Activated T-cell treated with anti-CD3 and anti-CD28 coated beads, Interleukin-2, amount 50 U/mL, for 1 hour (primary cell): Measurements from ENCODE around the gene TGFB1.

Source experiments
- DNase-seq: peaks from one replicate; pipeline ENCODE4 v3.0.0-alpha.2; 2020

TGFB1 gene

DNA sequence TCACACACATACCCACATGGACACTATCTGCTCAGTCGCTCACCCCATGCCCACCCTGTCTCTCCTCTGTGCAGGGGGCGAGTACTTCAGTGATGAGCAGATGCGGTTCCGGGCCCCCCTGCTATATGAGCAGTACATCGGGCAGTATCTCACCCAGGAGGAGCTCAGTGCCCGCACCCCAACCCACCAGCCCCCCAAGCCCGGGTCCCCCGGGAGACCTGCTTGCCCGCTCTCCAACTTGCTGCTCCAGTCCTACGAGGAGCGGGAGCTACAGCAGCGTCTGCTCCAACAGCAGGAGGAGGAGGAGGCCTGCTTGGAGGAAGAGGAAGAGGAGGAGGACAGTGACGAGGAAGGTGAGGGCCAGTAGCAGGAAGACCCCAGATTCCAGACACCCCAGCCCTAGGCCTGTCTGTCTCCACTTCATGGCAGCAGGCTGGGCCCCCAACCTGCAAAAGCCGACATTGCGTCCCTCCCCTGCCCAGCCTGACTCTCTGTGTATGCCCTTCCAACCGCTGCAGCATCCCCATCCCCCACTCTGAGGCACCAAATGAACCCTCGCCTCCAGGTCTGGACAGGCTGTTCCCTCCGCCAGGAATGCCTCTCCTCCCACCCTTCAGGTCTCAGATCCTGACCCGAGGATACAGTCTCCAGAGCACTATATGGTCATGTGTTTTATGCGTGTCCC is 34.1 kb downstream of the TGFB1 start:
- DNase-seq = no peak

DNA sequence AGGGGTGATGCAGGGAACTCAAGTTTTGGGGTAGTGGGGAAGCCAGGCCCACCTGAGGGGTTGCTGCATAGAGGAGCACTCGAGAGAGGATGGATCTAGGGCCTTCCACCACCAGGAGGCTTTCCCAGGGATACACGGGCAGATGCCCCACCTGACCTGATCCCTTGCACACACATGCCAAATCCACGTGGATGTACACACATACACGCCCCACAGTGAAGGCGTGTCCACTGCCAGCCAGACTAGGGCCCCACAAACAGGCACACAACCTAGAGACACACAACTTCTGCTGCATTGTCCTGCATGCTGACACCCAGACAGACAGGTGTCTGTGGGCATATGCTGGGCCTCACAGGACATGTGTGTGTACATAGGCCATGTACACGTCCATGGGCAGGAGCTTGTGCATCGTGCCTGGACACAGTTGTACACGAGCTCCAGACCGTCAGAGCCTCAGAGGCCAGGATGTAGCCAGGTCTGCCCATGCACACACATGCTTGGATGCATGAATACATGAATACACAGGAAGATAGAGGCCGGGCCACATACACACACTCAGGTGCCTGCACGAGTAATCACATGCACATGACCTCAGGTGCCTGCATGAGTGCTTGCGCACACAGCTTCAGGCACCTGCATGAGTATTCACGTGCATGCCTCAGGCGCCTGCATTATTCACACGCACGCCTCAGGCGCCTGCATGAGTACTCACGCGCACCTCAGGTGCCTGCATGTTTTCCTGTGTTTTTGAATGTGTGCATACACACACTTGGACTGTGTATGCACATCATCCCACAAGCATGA is 34.8 kb downstream of the TGFB1 start:
- no peak for DNase-seq

DNA sequence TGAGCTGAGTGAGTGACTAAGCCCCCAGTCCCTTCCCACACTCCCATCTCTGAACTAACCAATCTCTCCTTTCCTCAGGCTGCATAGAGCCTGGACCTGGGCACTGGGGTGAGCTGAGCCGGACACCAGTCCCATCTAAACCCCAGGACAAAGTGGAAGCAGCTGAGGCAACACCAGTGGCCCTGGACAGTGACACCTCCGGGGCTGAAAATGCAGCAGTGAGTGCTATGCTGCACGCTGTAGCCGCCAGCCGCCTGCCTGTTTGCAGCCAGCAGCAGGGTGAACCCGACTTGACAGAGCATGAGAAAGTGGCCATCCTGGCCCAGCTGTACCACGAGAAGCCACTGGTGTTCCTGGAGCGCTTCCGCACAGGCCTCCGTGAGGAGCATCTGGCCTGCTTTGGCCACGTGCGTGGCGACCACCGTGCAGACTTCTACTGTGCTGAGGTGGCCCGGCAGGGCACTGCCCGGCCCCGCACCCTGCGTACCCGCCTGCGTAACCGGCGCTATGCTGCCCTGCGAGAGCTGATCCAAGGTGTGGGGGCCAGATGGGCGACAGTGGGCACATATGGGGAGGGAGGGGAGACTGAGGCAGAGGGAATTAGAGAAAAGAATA is 37.3 kb downstream of the TGFB1 start:
- no peak for DNase-seq

DNA sequence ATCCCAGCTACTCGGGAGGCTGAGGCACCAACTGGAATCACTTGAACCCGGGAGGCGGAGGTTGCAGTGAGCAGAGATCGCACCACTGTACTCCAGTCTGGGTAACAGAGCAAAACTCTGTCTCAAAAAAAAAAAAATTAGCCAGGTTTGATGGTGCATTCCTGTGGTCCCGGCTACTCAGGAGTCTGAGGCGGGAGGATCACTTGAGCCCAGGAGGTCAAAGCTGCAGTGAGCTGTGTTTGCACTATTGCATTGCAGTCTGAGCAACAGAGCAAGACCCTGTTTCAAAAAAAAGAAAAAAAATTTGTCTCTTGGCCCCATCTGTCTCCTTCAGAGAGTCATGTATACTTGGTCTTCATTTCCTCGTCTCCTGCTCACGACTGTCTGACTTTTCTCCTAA is 42.1 kb downstream of the TGFB1 start:
- DNase-seq = no peak

DNA sequence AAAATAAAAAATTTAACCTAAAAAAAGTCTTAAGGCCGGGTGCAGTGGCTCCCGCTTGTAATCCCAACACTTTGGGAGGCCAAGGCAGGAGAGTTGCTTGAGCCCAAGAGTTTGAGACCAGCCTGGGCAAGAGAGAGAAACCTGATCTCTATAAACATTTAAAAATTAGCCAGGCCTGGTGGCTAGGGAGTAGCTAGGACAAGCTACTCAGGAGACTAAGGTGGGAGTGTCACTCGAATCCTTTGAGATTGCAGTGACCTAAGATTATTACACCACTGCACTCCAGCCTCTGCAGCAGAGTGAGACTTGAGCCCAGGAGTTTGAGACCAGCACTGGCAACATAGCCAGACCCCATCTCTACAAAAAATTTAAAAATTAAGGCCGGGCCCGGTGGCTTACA is 42.6 kb downstream of the TGFB1 start:
- DNase-seq = no peak

DNA sequence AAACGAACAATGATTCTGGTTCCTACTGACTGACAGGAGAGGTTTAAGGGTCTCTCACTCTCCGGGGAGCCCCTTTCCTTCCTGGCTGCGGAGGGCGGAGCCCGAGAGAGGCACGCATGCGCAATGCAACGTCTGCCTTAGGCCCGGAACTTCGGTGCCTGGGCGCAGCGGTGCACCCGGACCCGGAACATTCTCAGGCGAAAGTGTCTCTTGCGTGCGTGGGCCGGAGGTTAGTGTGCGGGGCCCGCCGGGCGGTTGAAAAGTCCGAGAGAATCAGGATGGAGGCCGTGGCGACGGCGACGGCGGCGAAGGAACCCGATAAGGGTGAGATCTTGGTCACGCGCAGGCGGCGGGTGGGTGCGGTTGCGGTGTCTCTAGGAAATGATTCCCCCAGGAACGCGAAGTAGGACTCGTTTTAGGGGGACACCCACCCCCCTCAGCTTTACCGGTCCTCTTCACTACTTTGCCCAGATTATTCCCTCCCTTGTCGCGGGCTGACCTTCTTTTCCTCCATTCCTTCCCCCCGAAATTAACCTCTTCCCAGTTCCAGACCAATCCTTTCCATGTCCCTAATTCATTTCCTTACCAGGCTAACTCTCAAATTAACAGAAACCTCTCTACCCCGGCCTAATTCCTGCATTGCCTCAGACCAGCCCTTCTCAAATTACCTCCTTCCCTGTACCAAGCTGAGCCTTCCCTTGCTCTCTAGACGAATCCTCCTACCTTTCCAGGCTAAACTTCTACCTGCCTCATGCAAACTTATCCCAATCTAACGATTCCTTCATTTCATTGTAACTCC is 43.5 kb downstream of the TGFB1 start, which contains the start of gene CCDC97:
Gene CCDC97, plus strand, starts transcription at position 140 of the 799 bp plus-strand sequence. Its CDS starts 139 bp downstream, at position 279.
- DNase-seq = peak; percentile 92

DNA sequence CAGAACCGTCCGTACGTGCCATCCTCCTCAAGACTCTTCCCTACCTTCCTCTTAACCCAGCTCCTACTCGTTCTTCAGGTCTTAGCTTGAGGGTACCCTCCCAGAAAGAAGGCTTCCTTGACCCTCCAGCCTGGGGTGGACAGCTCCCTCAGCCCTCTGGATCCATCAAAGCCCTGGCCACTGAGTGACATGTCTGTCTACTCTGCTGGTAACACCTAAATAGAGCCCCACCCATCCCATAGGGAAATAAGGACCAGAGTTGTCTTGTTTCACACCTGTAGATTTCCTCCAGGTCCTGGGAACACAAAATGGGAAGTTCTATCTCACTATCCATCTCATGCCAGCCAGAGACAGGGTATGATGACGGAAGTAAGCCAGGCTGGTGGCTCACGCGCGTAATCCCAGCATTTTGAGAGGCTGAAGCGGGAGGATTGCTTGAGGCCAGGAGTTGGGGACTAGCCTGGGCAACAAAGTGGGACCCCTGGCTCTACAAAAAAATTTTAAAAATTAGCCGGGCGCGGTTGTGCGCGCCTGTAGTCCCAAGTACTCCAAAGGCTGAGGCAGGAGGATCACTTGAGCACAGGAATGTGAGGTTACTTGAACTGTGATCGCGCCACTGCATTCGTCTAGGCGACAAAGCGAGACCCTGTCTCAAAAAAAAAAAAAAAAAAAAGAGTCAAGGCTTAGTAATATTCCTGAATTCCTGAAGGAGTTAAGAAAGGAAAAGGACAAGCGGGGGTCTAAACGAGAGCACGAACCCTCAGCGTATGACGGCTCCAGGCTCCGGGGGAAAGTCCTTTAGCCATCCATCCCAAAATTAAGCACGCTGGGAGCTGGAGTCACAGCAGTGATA is 44.3 kb downstream of the TGFB1 start:
- peak; percentile 54 for DNase-seq

DNA sequence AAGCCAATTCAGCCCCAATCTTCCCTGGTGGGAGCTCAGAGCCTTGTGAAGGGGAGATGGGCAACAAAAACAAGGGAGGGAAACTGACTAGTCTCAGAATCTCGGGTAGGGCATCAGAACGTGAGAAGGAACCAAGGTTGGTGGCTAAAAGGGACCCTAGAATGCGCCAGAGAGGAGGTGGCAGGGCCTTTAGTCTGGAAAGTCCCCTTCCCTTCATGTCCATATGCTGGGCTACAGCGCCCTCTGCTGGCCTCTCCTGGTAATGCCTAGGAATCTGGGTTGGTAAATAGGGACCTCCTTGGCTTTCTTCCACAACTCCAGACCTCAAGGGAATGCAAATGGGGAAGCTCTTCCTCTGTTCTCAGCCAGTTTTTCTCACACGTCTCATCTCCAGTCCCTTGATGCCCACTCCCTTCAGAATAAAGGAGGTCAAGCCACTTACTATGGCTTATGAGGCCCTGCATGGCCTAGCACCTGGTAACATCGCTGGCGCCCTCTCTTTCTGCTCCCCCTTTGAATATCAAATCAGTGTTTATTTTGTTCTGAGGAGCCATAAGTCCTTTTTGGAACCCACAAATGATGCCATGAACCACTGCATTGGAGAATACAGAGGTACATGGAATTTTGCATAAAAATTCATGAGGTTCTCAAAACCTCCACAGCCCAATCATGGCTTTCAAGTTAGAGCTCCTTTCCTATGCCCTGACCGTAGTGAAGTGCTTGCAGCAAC is 45.1 kb downstream of the TGFB1 start:
- peak; percentile 97 for DNase-seq

DNA sequence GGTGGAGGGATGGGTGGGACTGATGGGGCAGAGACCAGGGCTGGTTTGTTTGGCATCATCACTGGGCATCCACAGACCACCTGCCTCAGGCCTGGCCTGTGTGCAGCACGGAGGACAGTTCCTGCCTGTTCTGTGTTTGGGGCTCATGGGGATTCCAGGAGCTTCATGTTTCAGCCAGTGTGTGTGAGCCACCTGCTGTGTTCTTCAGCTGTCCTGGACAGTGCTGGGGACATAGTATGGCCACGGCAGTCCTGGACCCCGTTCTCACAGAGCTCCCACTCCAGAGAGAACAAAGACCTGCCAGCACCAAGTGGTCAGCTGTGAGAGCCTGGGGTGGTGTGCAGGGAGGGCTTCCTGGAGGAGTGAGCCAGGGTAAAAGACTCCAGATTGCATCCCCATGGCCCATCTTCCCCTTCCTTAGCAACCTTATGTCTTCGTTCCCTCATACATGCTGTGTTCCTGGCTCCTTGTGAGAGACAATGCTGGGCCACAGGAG is 45.7 kb downstream of the TGFB1 start:
- no peak for DNase-seq

DNA sequence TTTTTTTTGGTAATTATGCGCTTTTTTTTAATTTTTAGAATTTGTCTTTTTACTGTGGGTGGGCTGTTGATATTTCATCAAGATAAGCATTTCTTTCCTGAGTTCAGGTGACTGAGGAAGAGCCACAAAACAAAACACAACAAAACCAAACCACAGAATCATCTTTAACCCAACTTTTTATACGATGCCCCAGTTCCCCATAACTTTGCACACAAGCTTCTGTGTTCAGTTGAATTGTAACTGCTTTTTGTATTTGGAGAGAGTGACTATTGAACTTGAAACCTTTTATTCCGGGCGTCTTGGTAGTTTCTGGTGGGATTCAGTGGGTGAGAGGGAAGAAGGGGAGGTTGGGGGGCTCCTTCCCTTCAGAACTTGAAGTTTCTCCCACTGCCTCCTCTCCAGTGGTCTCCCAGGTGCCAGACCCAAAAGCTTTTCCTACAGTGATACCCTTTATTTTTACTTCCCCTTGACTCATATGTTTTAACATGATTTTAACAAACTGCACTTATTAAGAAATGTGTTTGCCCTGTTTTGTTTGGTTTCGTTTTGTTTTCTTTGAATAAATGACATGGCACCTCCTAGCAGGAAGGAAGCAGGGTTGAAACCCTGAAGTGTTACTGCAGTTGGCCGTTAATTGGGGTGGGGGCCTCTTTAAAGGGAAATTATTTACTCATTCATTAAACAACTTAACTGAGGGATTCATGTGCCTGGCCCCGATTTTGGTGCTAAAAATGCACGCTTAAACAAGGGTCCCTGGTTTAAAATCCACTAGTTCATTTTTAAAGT is 46.4 kb downstream of the TGFB1 start:
- DNase-seq = no peak

DNA sequence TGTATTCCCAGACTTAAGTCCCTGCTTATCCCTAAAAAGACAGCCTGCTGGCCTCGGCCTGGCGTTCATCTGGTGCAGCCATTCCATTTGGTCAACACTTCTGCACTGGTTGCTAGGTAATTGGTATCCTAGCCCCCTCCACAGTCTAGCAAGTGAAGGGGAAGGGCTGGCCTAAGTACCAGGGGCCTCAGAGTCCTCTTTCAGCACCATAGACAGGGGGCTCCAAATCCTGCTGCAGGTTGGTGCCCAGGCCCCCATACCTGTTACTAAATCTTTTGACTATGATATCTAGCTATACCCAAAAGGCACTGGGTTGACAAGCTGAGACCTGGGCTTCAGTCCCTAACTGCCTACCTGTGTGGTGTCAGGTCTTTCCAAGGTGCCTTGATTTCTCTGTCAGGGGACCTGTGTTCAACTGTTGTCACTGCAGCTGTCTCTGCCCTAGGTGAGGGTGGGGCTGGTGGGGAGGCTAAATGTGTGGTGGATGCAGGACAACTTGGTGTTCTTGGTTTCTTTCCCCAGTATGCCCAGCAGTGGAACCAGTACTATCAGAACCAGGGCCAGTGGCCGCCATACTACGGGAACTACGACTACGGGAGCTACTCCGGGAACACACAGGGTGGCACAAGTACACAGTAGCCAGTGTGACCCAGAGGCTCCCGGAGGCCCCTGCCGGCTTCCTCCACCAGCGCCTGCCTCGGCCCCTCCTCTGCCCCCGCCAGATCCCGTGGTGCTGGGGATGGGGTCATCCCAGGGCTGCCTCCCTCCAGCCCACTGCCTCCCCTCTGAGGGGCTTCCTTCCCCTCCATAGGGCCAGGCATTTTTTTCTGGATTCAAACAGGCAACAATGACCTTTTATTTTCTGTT is 47.6 kb downstream of the TGFB1 start:
- peak; percentile 34 for DNase-seq

DNA sequence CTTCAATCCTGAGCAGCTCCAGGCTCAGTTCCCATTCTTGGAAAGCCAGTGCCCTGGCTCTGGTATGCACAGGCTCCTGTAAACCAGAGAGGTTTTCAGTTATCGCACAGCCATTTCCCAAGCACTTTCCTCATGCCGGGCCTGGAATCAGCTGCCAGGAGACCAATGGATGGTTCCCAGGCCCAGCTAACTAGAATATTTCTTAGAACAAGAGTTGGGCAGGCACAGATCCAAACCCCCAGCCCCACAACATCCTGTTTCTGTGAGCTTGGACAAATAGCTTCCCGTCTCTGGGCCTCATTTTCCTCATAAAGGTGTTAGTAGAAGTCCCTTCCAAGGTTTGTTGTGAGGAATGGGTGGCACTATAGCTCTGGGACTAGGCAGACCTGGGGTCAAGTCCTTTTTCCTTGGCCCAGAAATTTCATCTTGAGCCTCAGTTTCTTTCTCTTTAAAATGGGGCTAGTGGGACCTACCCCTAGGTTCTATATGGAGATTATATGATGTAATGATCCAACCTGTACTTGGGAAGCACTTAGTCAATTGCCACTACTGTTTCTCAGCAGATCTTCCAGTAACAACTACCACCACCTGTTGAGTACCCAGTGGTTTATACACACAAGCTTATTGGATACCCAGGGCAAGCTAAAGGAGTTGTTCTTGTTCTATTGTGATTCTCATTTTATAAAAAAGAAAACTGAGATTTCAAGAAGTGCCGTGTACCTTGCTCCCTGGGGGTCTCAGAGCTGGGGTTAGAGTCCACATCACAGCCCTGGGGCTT is 48.8 kb downstream of the TGFB1 start:
- DNase-seq = no peak

DNA sequence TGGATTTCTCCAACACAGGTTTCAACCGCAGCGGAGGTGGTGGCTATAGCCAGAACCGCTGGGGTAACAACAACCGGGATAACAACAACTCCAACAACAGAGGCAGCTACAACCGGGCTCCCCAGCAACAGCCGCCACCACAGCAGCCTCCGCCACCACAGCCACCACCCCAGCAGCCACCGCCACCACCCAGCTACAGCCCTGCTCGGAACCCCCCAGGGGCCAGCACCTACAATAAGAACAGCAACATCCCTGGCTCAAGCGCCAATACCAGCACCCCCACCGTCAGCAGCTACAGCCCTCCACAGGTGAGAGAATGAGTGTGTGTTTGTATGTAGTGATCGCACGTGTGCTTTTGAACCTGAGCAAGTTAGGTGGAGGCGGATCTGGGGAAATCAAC is 49.8 kb downstream of the TGFB1 start:
- peak; percentile 47 for DNase-seq

DNA sequence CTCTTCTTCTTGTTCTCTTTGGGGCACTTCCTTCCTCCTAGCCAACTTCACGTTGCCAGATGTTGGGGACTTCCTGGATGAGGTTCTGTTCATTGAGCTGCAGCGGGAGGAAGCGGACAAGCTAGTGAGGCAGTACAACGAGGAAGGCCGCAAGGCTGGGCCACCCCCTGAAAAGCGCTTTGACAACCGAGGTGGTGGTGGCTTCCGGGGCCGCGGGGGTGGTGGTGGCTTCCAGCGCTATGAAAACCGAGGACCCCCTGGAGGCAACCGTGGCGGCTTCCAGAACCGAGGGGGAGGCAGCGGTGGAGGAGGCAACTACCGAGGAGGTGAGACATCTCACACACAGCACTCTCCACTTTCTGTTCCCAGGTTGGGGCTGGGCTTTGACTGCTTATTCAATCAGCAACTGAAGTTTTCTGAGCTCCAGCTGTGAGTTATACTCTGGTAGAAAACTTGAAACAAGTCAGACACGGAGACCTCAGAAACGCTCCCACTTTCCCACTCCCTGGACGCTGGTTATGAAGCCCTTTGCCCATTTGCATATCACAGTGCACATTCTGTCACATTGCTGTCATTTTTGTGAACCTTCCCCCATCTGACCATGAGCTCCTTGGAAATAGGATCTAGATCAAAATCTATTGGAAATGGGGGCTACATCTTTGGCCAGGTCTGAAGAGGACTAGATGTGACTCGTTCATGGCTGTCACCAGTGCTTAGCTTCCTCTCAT is 50.9 kb downstream of the TGFB1 start:
- DNase-seq = peak; percentile 68

DNA sequence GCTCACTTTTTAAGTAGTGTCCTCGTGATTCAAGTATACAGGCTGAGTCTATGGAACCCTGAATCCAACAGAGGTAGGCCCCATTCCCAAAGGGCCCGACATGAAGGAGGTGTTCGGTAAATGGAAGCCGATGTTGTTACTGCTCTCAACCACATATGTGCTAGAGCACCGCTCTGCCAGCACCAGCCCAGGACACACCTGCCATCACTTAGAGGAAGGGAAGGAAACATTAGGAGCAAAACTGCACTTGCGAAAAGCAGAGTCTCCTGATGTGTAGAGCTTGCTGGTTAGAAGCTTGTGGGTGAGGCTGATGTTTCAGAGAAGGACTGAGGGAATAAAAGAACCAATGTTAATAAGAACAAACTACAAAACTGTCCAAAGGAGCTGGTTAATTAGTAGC is 53.2 kb downstream of the TGFB1 start:
- DNase-seq = no peak

DNA sequence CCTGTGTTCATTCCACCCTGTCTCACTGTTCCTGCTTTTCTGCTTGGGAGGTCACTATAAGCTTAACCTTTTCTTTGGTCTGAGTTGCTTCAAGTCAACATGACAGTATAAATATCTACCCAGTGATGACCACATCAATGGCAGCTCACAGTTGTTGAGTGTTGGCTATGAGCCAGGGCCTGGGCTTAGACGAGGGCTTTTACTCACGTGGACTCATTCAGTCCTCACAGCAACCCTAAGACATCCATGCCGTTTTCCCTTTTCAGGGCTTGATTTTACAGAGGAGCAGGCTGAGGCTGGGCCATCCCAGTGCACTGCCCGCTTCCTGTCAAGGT is 54.0 kb downstream of the TGFB1 start:
- peak; percentile 54 for DNase-seq

DNA sequence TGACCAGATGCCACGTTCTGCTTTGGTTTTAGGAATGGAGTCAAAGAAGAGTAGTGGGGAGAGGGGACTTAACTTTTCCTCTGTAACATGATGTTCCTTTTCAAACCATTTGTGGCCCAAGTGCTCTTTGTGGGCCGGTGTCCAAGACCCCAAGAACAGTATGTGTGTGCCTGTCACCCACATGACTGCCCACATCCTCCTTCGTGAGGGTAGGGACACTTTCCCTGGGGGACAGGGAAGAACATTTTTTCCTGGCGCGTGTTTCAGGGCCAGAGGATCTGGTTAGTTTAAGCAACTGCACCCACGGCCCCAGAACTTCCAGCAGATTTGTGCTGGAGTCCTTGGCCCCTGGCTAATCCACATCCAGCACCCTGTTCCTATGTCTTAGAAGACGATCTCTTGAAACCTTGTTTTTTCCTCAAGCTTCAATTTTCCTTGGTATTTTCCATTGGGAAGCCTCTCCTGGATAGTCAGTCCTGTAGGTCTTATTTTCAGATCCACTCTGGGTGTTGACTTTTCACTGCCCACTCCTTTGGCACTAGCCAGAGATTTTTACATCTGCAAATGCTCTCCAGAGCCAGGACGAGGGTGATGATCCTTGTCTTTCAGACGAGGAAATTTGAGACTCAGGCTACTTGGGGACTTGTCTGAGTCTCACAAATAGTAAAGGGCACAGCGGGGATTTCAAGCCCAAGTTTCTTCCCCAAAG is 54.5 kb downstream of the TGFB1 start:
- no peak for DNase-seq
